Adrenal gland (tissue), 19 donors: Measurements from ENCODE around the gene ALX1. TPM values are rescaled to one million over a fixed set of nuclear protein-coding genes. Genes with fewer than 3 reads are reported as not detected.

Experiments
- DNase-seq, 7 donors: peaks; one replicate each; pipeline ENCODE4 v3.0.0-alpha.2; 2019 to 2020
- H3K27ac ChIP-seq, 5 donors: fragments of 200-600 bp; sonication (generic) in 4 of 5; 1 replicate in 3 of 5; 2 replicates in 2 of 5; pipeline versions ENCODE4 v1.5.1 to v1.8.0; 2016 to 2020; ENCODE audit warnings: mild to moderate bottlenecking in 1 of 5
- H3K27me3 ChIP-seq: fragments of 200-600 bp; 2 replicates; pipeline ENCODE4 v1.8.0; 2021
- H3K36me3 ChIP-seq, 2 donors: fragments of 200-600 bp; replicated peaks in 1 of 2; 1 replicate in 1 of 2; 2 replicates in 1 of 2; pipeline versions ENCODE4 v1.5.1 to v1.8.0; 2018 to 2022
- H3K4me1 ChIP-seq, 2 donors: fragments of 200-600 bp; replicated peaks in 1 of 2; 1 replicate in 1 of 2; 2 replicates in 1 of 2; pipeline versions ENCODE4 v1.5.1 to v1.8.0; 2018 to 2021
- H3K4me3 ChIP-seq, 4 donors: fragments of 200-600 bp; sonication (generic) in 3 of 4; one replicate each; pipeline ENCODE4 v1.5.1; 2016 to 2018
- H3K9me3 ChIP-seq, 3 donors: fragments of 200-600 bp; sonication (generic) in 1 of 3; replicated peaks in 1 of 3; 1 replicate in 2 of 3; 2 replicates in 1 of 3; pipeline versions ENCODE4 v1.5.1 to v1.8.0; 2016 to 2021
- CTCF ChIP-seq, 6 experiments: fragments of 450-650 bp in 4 of 6; fragments of 200-600 bp in 2 of 6; sonication (generic) in 1 of 6; IDR thresholded peaks; 1 replicate in 5 of 6; 2 replicates in 1 of 6; pipeline versions ENCODE4 v1.5.1 to v1.8.0; 2016 to 2021; ENCODE audit warnings: antibody characterized with exemption in 6 of 6, mild to moderate bottlenecking in 2 of 6, moderate library complexity in 1 of 6
- POLR2A ChIP-seq, 2 donors: fragments of 450-650 bp; IDR thresholded peaks; one replicate each; pipeline ENCODE4 v1.6.1; 2017; ENCODE audit warnings: antibody characterized with exemption in 2 of 2, mild to moderate bottlenecking in 2 of 2, moderate library complexity in 1 of 2
- WGBS, 4 donors: extraction: QIAGEN DNeasy Blood & Tissue Kit in 2 of 4; methylation state at CpG; one replicate each; pipeline versions ENCODE4 v1.1.5 to v1.1.7; 2013 to 2017; 5-methylcytosine and 5-hydroxymethylcytosine counted together
- intact Hi-C, 2 donors: fragments of 100-400 bp; cut with DNase I; formaldehyde crosslinking; loops; one replicate each; pipeline versions ENCODE4 v1.14.1 to v1.15.0; 2022 to 2023
- long read RNA-seq, 10 donors: library from polyadenylated mRNA in 3 of 10; unstranded in 2 of 10; stranded (forward) in 1 of 10; transcript quantifications; one replicate each; pipeline ENCODE4 v2.0.0 and lab custom pipeline, GENCODE V29; 2021 to 2026
- polyA plus RNA-seq, 3 donors: library from polyadenylated mRNA; stranded (reverse); fragments of 200-250 nt in 2 of 3; fragments of 350-450 nt in 1 of 3; fragmentation: Illumina TruSeq in 1 of 3; extraction: RNeasy Lipid Tissue Mini Kit (QIAGEN cat#74804) in 1 of 3; gene quantifications; one replicate each; pipeline ENCODE4 v1.2.3, GENCODE V29; 2013 to 2014
- total RNA-seq, 9 donors: library from RNA; depleted of rRNA in 4 of 9; stranded (reverse); fragments of >200 nt in 4 of 9; fragments of 120-200 nt in 1 of 9; fragmentation: NEBNext Ultra II Directional in 1 of 9; extraction: Animal tissue kit (Norgen Biotek cat#: 25700) in 1 of 9; gene quantifications; one replicate each; pipeline versions ENCODE4 v1.1.0 to v1.2.4, GENCODE V29; 2013 to 2023
- donor health status: healthy with polysubstance abuse.
- donor health status: Bipolar disorder and iron deficiency.
- donor health status: DM: yes; HTN: yes; CAD: no.
- donor health status: DM: no; HTN: no; CAD: no.
- donor health status: DM: no; HTN: no; CAD: no.
- donor health status: DM: yes; HTN: yes; CAD: no.

The ALX1 gene
- total RNA-seq (under 1 TPM in 1 of 9 donors, not detected in 8; 0.17 TPM), polyA plus RNA-seq (not detected)
- long read RNA-seq, donor 1, result 0 reads
- long read RNA-seq, donor 2, result 0 reads
- long read RNA-seq, donor 3, result 0 reads
- long read RNA-seq, donor 4, result 0 reads
- long read RNA-seq, donor 5, result 0 reads
- long read RNA-seq, donor 6, result 0 reads
- long read RNA-seq, donor 7, result 0 reads
- long read RNA-seq, donor 8, result 0 reads
- long read RNA-seq, donor 9, result 0 reads
- long read RNA-seq, donor 10, result 0 reads

- Histone ChIP-seq H3K27ac (no peak within 1 kb of the TSS), H3K27me3 (peaks cover 85% of the 10 kb centered on the region), H3K36me3 (no peaks in the 10 kb centered on the region), H3K9me3 (no peaks in the 10 kb centered on the region), H3K4me3 (peak within 1 kb of the TSS in 1 of 4 donors; percentile 42), H3K4me1 (peaks cover 0 to 12% of the 10 kb centered on the region in 2 donors)
- intact Hi-C loops, result no loop called here
- WGBS, 4 donors, result 5 to 8% (median 5%) methylated on average over 49 of the region's 49 CpGs
- DNase-seq, result no peak
- no peak for TF ChIP-seq CTCF (IDR thresholded peaks at IDR 0.05)
- no peak for TF ChIP-seq POLR2A (IDR thresholded peaks at IDR 0.05)
Observed at GRCh38 chr12:85280165-85280983, at the start of gene ALX1. ALX1 (plus strand) TSS chr12:85280220; CDS start chr12:85280262, 42 bp downstream.

GRCh38 chr12:85237327-85237726 lies 42.7 kb upstream of the ALX1 start:
- DNase-seq, result no peak
- no peak overlapping the region for H3K4me3 ChIP-seq
- H3K4me1 ChIP-seq, result no peaks in the 10 kb centered on the region
- intact Hi-C loops, result no loop called here
- H3K27ac ChIP-seq, result no peak overlapping the region
- TF ChIP-seq POLR2A (IDR thresholded peaks at IDR 0.05) (no peak), CTCF (IDR thresholded peaks at IDR 0.05) (no peak)
- 36 to 50% (median 39%) methylated on average over 2 of the region's 2 CpGs for WGBS, 4 donors
- no peaks in the 10 kb centered on the region for H3K27me3 ChIP-seq
- H3K9me3 ChIP-seq, result no peaks in the 10 kb centered on the region
- H3K36me3 ChIP-seq, result no peaks in the 10 kb centered on the region

GRCh38 chr12:85244561-85244960 lies 35.5 kb upstream of the ALX1 start:
- no peaks in the 10 kb centered on the region for H3K9me3 ChIP-seq

More at GRCh38 chr12:85244561-85244960, 35.5 kb upstream of the ALX1 start:
- H3K4me3 ChIP-seq, result no peak overlapping the region
- H3K27ac ChIP-seq, result no peak overlapping the region
- no peaks in the 10 kb centered on the region for H3K36me3 ChIP-seq
- no peak for DNase-seq
- intact Hi-C loops, result no loop called here
- 27 to 40% (median 36%) methylated on average over 3 of the region's 3 CpGs for WGBS, 4 donors
- H3K4me1 ChIP-seq, result no peaks in the 10 kb centered on the region
- no peak for TF ChIP-seq CTCF (IDR thresholded peaks at IDR 0.05)
- TF ChIP-seq POLR2A (IDR thresholded peaks at IDR 0.05), result no peak
- no peaks in the 10 kb centered on the region for H3K27me3 ChIP-seq
